ENCODE results near the gene ZNF333.
A peak's percentile ranks its signal among the peaks of the same experiment; 100 is the strongest.

ZNF333 gene

DNA sequence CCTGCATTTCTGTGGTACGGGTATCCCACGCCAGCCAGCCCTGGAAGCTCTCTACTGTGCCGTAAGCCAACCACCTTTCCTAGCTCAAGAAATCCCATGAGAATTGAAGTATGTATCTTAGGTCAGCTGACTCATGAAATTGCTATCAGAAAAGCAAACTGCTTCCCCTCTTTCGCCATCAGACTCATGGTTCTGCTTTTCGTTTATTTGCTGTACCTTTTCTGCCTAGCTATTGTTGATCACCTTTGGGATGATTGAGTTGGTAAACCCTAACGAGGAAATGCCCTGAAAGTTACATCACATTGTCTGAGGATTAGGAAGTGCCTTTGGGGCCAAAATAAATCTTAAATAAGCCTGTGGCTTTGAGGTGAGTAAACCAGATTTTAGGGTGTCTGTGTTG is 15.1 kb upstream of the ZNF333 start, which contains the start of gene ADGRE3:
Gene ADGRE3, minus strand, starts transcription at position 81 of the 400 bp plus-strand sequence. Its CDS starts 74 bp downstream, at position 7.
- ATAC-seq (replicated peaks): peak; percentile 11
- Mint-ChIP-seq H3K27ac (peak within 1 kb of the TSS in 1 of 2 donors; percentile 13), H3K9me3 (no peaks in the 10 kb centered on the region), H3K4me3 (no peak within 1 kb of the TSS), H3K4me1 (ENCODE audit: low read depth in 2 of 2) (peaks cover 0 to 14% of the 10 kb centered on the region in 2 donors), H3K27me3 (peaks cover 0 to 36% of the 10 kb centered on the region in 2 donors), H3K36me3 (ENCODE audit: insufficient read depth) (no peaks in the 10 kb centered on the region)
- DNase-seq: no peak

GRCh38 chr19:14676762-14677161 is 13.1 kb upstream of the ZNF333 start:
- Mint-ChIP-seq H3K36me3 (ENCODE audit: insufficient read depth) (no peaks in the 10 kb centered on the region), H3K27ac (no peak overlapping the region), H3K27me3 (peaks cover 0 to 31% of the 10 kb centered on the region in 2 donors), H3K4me3 (no peak overlapping the region), H3K9me3 (no peaks in the 10 kb centered on the region), H3K4me1 (ENCODE audit: low read depth in 2 of 2) (peaks cover 0 to 11% of the 10 kb centered on the region in 2 donors)
- DNase-seq (peak in 2 of 3 experiments; percentile 8 to 15), ATAC-seq (replicated peaks) (peak; percentile 51)

DNA sequence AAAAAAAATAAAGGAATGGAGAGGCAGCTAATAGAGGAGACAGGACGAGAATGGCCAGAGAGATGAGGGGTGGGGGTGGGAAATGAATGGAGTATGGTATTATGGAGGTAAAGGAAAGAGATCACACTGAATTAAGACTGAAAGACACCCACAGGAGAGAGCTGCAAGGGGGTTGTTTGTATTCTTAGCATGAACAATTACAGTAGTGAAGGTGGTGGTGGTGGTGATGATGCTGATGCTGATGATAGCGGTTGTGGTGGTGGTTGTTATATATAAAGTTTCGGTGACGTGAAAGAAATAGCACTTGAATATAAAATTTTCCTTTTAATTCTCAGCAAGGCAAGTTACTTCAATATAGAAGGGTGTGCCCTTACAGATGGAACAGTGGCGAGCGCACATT is 12.4 kb upstream of the ZNF333 start:
- H3K4me1 Mint-ChIP-seq (ENCODE audit: low read depth in 2 of 2): peaks cover 0 to 8% of the 10 kb centered on the region in 2 donors
- no peaks in the 10 kb centered on the region for H3K36me3 Mint-ChIP-seq (ENCODE audit: insufficient read depth)
- peak in 1 of 3 experiments; percentile 29 for DNase-seq
- H3K27ac Mint-ChIP-seq: no peak overlapping the region
- H3K4me3 Mint-ChIP-seq: no peak overlapping the region
- H3K27me3 Mint-ChIP-seq: peaks cover 0 to 32% of the 10 kb centered on the region in 2 donors
- ATAC-seq (replicated peaks): peak; percentile 55
- no peaks in the 10 kb centered on the region for H3K9me3 Mint-ChIP-seq

GRCh38 chr19:14678199-14678598 is 11.6 kb upstream of the ZNF333 start:
- peaks cover 0 to 3% of the 10 kb centered on the region in 2 donors for H3K4me1 Mint-ChIP-seq (ENCODE audit: low read depth in 2 of 2)
- H3K27me3 Mint-ChIP-seq: peaks cover 0 to 28% of the 10 kb centered on the region in 2 donors
- H3K4me3 Mint-ChIP-seq: no peak overlapping the region
- H3K9me3 Mint-ChIP-seq: no peaks in the 10 kb centered on the region
- H3K36me3 Mint-ChIP-seq (ENCODE audit: insufficient read depth): no peaks in the 10 kb centered on the region
- DNase-seq (no peak), ATAC-seq (replicated peaks) (no peak)
- H3K27ac Mint-ChIP-seq: no peak overlapping the region

- DNase-seq: no peak
- no peaks in the 10 kb centered on the region for H3K36me3 Mint-ChIP-seq (ENCODE audit: insufficient read depth)
- no peaks in the 10 kb centered on the region for H3K9me3 Mint-ChIP-seq
- H3K4me3 Mint-ChIP-seq: no peak overlapping the region
- peaks cover 0 to 17% of the 10 kb centered on the region in 2 donors for H3K27me3 Mint-ChIP-seq
- no peak for ATAC-seq (replicated peaks)
- peaks cover 0 to 11% of the 10 kb centered on the region in 2 donors for H3K4me1 Mint-ChIP-seq (ENCODE audit: low read depth in 2 of 2)
- H3K27ac Mint-ChIP-seq: no peak overlapping the region
These were observed 7.8 kb upstream of the ZNF333 start for GRCh38 chr19:14682084-14682483.

GRCh38 chr19:14683439-14683838 is 6.4 kb upstream of the ZNF333 start:
- H3K36me3 Mint-ChIP-seq (ENCODE audit: insufficient read depth): no peaks in the 10 kb centered on the region
- ATAC-seq (replicated peaks): peak; percentile 99
- H3K4me3 Mint-ChIP-seq: peak overlapping the region in 1 of 2 donors; percentile 17
- peak overlapping the region in 1 of 2 donors; percentile 33 for H3K27ac Mint-ChIP-seq
- no peaks in the 10 kb centered on the region for H3K9me3 Mint-ChIP-seq
- DNase-seq: peak in 2 of 3 experiments; percentile 16 to 18
- H3K4me1 Mint-ChIP-seq (ENCODE audit: low read depth in 2 of 2): peaks cover 0 to 11% of the 10 kb centered on the region in 2 donors
- peaks cover 0 to 17% of the 10 kb centered on the region in 2 donors for H3K27me3 Mint-ChIP-seq

DNA sequence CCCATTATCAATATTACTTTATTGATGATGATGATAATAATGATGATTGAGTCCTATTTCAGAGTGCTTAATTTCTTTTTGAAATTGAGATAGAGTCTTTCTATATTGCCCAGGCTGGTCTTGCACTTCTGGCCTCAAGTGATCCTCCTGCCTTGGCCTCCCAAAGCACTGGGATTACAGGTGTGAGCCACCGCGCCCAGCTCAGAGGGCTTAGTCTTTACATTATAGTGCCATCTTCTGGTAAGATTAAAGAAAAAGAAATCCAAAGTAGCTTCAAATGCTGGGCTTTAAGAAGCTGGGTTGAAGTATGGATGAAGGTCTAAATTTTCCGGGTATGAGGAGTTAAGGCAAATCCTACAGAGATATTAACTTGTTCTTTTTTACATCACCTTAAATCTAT is 3.4 kb upstream of the ZNF333 start:
- DNase-seq: no peak

GRCh38 chr19:14694641-14695266 is 4.9 kb downstream of the ZNF333 start:
- Mint-ChIP-seq H3K36me3 (ENCODE audit: insufficient read depth) (peaks cover 63% of the 10 kb centered on the region), H3K27me3 (no peaks in the 10 kb centered on the region), H3K9me3 (no peaks in the 10 kb centered on the region)

More for the DNA sequence above, 3.4 kb upstream of the ZNF333 start:
- H3K9me3 Mint-ChIP-seq: no peaks in the 10 kb centered on the region
- ATAC-seq (replicated peaks): no peak
- H3K27ac Mint-ChIP-seq: no peak overlapping the region
- H3K36me3 Mint-ChIP-seq (ENCODE audit: insufficient read depth): peaks cover 10% of the 10 kb centered on the region
- peaks cover 10 to 13% of the 10 kb centered on the region in 2 donors for H3K4me1 Mint-ChIP-seq (ENCODE audit: low read depth in 2 of 2)
- H3K4me3 Mint-ChIP-seq: no peak overlapping the region
- H3K27me3 Mint-ChIP-seq: peaks cover 0 to 11% of the 10 kb centered on the region in 2 donors

DNA sequence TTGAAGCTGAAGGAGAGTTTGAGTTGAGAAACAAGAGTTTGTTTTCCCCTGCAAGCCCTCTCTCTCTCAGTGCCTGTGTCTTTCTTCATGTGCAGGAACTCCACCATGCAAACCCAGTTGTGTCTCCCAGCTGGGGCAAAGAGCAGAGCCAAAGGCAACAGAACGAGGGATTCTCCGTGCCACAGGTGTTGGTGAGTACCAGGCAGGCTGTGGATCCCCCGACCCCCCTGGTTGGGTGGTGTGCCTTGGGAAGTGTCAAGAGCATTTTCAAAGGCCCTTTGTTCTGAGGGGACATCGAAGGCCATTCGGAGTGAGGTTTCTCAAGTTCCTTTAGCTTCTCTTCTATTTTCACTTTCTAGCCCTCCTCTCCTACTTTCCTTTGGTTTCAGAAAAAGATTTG is 5.6 kb downstream of the ZNF333 start:
- H3K4me1 Mint-ChIP-seq (ENCODE audit: low read depth in 2 of 2): peaks cover 3 to 7% of the 10 kb centered on the region in 2 donors
- H3K27me3 Mint-ChIP-seq: no peaks in the 10 kb centered on the region
- H3K9me3 Mint-ChIP-seq: no peaks in the 10 kb centered on the region
- peaks cover 66% of the 10 kb centered on the region for H3K36me3 Mint-ChIP-seq (ENCODE audit: insufficient read depth)
- DNase-seq (no peak), ATAC-seq (replicated peaks) (no peak)
- no peak overlapping the region for H3K27ac Mint-ChIP-seq
- H3K4me3 Mint-ChIP-seq: no peak overlapping the region

More at GRCh38 chr19:14694641-14695266, 4.9 kb downstream of the ZNF333 start:
- H3K27ac Mint-ChIP-seq: no peak overlapping the region
- H3K4me1 Mint-ChIP-seq (ENCODE audit: low read depth in 2 of 2): peaks cover 3 to 10% of the 10 kb centered on the region in 2 donors
- ATAC-seq (replicated peaks) (no peak), DNase-seq (no peak)
- no peak overlapping the region for H3K4me3 Mint-ChIP-seq

GRCh38 chr19:14699641-14700040 is 9.8 kb downstream of the ZNF333 start:
- Mint-ChIP-seq H3K4me1 (ENCODE audit: low read depth in 2 of 2) (no peaks in the 10 kb centered on the region), H3K36me3 (ENCODE audit: insufficient read depth) (peaks cover 82% of the 10 kb centered on the region), H3K27ac (no peak overlapping the region), H3K4me3 (no peak overlapping the region), H3K27me3 (no peaks in the 10 kb centered on the region), H3K9me3 (peaks cover 0 to 2% of the 10 kb centered on the region in 2 donors)
- ATAC-seq (replicated peaks) (no peak), DNase-seq (no peak)

GRCh38 chr19:14700711-14701375 is 11.0 kb downstream of the ZNF333 start:
- DNase-seq (no peak), ATAC-seq (replicated peaks) (no peak)
- Mint-ChIP-seq H3K27ac (no peak overlapping the region), H3K4me1 (ENCODE audit: low read depth in 2 of 2) (no peaks in the 10 kb centered on the region), H3K4me3 (no peak overlapping the region), H3K9me3 (peaks cover 0 to 2% of the 10 kb centered on the region in 2 donors), H3K27me3 (no peaks in the 10 kb centered on the region), H3K36me3 (ENCODE audit: insufficient read depth) (peaks cover 75% of the 10 kb centered on the region)

DNA sequence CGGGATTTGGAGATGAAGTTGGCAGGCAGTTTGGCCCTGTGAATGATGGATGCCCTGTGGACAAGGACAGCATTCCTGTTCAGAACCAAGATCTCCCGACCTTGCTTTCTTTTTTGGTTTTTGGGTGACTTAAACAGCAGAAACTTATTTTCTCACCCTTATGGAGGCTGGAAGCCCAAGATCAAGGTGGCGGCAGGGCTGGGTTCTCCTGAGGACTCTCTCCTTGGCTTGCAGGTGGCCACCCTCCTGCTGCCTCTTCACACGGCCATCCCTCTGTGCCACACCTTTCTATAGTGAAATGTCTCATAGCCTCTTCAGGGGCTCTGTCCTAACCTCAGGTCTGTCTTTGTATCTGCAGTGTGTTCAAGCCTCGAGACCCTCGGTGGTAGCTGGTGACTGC is 14.0 kb downstream of the ZNF333 start:
- DNase-seq: no peak
- no peak overlapping the region for H3K27ac Mint-ChIP-seq
- peaks cover 72% of the 10 kb centered on the region for H3K36me3 Mint-ChIP-seq (ENCODE audit: insufficient read depth)
- ATAC-seq (replicated peaks): no peak
- peaks cover 0 to 2% of the 10 kb centered on the region in 2 donors for H3K9me3 Mint-ChIP-seq
- H3K4me1 Mint-ChIP-seq (ENCODE audit: low read depth in 2 of 2): no peaks in the 10 kb centered on the region
- no peaks in the 10 kb centered on the region for H3K27me3 Mint-ChIP-seq
- no peak overlapping the region for H3K4me3 Mint-ChIP-seq

- Mint-ChIP-seq H3K4me3 (no peak overlapping the region), H3K27ac (no peak overlapping the region), H3K4me1 (ENCODE audit: low read depth in 2 of 2) (no peaks in the 10 kb centered on the region), H3K36me3 (ENCODE audit: insufficient read depth) (peaks cover 68% of the 10 kb centered on the region), H3K27me3 (no peaks in the 10 kb centered on the region), H3K9me3 (peaks cover 0 to 2% of the 10 kb centered on the region in 2 donors)
- ATAC-seq (replicated peaks) (no peak), DNase-seq (no peak)
These were observed 14.6 kb downstream of the ZNF333 start for GRCh38 chr19:14704450-14704849.

- peaks cover 32% of the 10 kb centered on the region for H3K36me3 Mint-ChIP-seq (ENCODE audit: insufficient read depth)
- no peak overlapping the region for H3K4me3 Mint-ChIP-seq
- H3K27me3 Mint-ChIP-seq: no peaks in the 10 kb centered on the region
- H3K27ac Mint-ChIP-seq: no peak overlapping the region
- ATAC-seq (replicated peaks) (no peak), DNase-seq (no peak)
- peaks cover 7 to 36% of the 10 kb centered on the region in 2 donors for H3K9me3 Mint-ChIP-seq
- peaks cover 0 to 2% of the 10 kb centered on the region in 2 donors for H3K4me1 Mint-ChIP-seq (ENCODE audit: low read depth in 2 of 2)
These were observed 26.0 kb downstream of the ZNF333 start for GRCh38 chr19:14715841-14716240.

Data from effector memory CD8-positive, alpha-beta T cell (primary cell).